Mesenteric fat pad (tissue), 1 donor: ENCODE data around the gene RNGTT. TPM values are rescaled to one million over a fixed set of nuclear protein-coding genes. Genes with fewer than 3 reads are reported as not detected.
"Not testable (repeated sequence)": the region's sequence is repeated elsewhere in the genome, so short reads cannot be mapped to it uniquely, and the experiment has no call there.

Source experiments
- DNase-seq: peaks from one replicate; pipeline ENCODE4 v3.0.0-alpha.2; 2020; ENCODE audit warnings: low spot score
- long read RNA-seq: library from polyadenylated mRNA; unstranded; transcript quantifications from one replicate; pipeline ENCODE4 v2.0.0, GENCODE V29; 2020
- total RNA-seq: library from RNA; stranded (reverse); fragmentation: NEBNext Ultra II Directional; extraction: Animal tissue kit (Norgen Biotek cat#: 25700); gene quantifications from one replicate; pipeline ENCODE4 v1.2.1, GENCODE V29; 2021
- donor health status: DM: yes; HTN: yes; CAD: no.

The RNGTT gene
- total RNA-seq = 11.6 TPM
- long read RNA-seq, full-length matches to known transcripts = 8 of 14 reads
- long read RNA-seq, partial matches to known transcripts = 4 of 14 reads
- long read RNA-seq, other reads (novel, unspliced or antisense) = 2 of 14 reads

- DNase-seq = peak; percentile 99
These were observed at the start of gene RNGTT for GRCh38 chr6:88963139-88964090. TSS of gene RNGTT (minus strand) at chr6:88963618. CDS start at chr6:88963409, 209 bp downstream.

GRCh38 chr6:89011436-89011835 is 48.0 kb upstream of the RNGTT start:
- DNase-seq = no peak

- no peak for DNase-seq
These were observed 47.4 kb upstream of the RNGTT start for GRCh38 chr6:89010825-89011224.

- DNase-seq = no peak
These were observed 46.2 kb upstream of the RNGTT start for GRCh38 chr6:89009624-89010059.

- DNase-seq = no peak
These were observed 45.5 kb upstream of the RNGTT start for GRCh38 chr6:89008815-89009374.

- no peak for DNase-seq
These were observed 44.8 kb upstream of the RNGTT start for GRCh38 chr6:89008001-89008814.

- DNase-seq = no peak
These were observed 44.0 kb upstream of the RNGTT start for GRCh38 chr6:89007209-89008000.

- DNase-seq = no peak
These were observed 39.1 kb upstream of the RNGTT start for GRCh38 chr6:89002523-89002922.

GRCh38 chr6:88997327-88997726 is 33.9 kb upstream of the RNGTT start:
- DNase-seq = no peak

GRCh38 chr6:88992741-88993552 is 29.5 kb upstream of the RNGTT start:
- no peak for DNase-seq

- DNase-seq = no peak
These were observed 25.8 kb upstream of the RNGTT start for GRCh38 chr6:88989215-88989614.

GRCh38 chr6:88987922-88988321 is 24.5 kb upstream of the RNGTT start:
- no peak for DNase-seq

GRCh38 chr6:88985901-88986300 is 22.5 kb upstream of the RNGTT start:
- no peak for DNase-seq

GRCh38 chr6:88984606-88985005 is 21.2 kb upstream of the RNGTT start:
- no peak for DNase-seq

- no peak for DNase-seq
These were observed 20.7 kb upstream of the RNGTT start for GRCh38 chr6:88984152-88984551.

GRCh38 chr6:88983532-88983931 is 20.1 kb upstream of the RNGTT start:
- no peak for DNase-seq

GRCh38 chr6:88983129-88983528 is 19.7 kb upstream of the RNGTT start:
- not testable (repeated sequence) for DNase-seq

- no peak for DNase-seq
These were observed 19.3 kb upstream of the RNGTT start for GRCh38 chr6:88982720-88983119.

- DNase-seq = no peak
These were observed 12.0 kb upstream of the RNGTT start for GRCh38 chr6:88975369-88975768.
